Heart left ventricle (tissue), 13 donors: Measurements from ENCODE around the gene ZNF341.

ENCODE experiments used
- CTCF ChIP-seq, 12 donors: fragments of 200-600 bp; sonication (generic) in 4 of 12; IDR thresholded peaks; one replicate each; pipeline versions ENCODE4 v1.5.0 to v1.8.0; 2018 to 2022; ENCODE audit warnings: antibody characterized with exemption in 12 of 12, mild to moderate bottlenecking in 5 of 12
- POLR2A ChIP-seq, 2 donors: fragments of 450-650 bp; IDR thresholded peaks; one replicate each; pipeline ENCODE4 v1.6.1; 2017; ENCODE audit warnings: antibody characterized with exemption in 2 of 2, mild to moderate bottlenecking in 2 of 2, moderate library complexity in 2 of 2
- donor health status: ischemic (EF 13 %, LVEDD 7.1; RV severe dilation, severe dysfunction).
- donor health status: DM: no; HTN: yes; CAD: no.
- donor health status: DM: no; HTN: no; CAD: no.
- donor health status: ischemic (EF 25% LVEDD 6.9; RV normal size, moderate dysfunction).
- donor health status: ischemic (EF 25% LVEDD 5.7; RV mildly dilated, moderate dysfunction).
- donor health status: ischemic (EF 35%, LVEDD 5.7; RV mildly dilated, moderate dysfunction).
- donor health status: nonischemic (EF 11% LVEDD 7.7; RV severe dilation, severe dysfunction).
- donor health status: DM: yes; HTN: yes; CAD: no.
- donor health status: PGD.
- donor health status: ischemic (EF 29% LVEDD 5.4; RV normal size, mild dysfunction).
- donor health status: nonischemic (EF 23%, LVEDD 6.1; RV moderate dilation, normal function).

DNA sequence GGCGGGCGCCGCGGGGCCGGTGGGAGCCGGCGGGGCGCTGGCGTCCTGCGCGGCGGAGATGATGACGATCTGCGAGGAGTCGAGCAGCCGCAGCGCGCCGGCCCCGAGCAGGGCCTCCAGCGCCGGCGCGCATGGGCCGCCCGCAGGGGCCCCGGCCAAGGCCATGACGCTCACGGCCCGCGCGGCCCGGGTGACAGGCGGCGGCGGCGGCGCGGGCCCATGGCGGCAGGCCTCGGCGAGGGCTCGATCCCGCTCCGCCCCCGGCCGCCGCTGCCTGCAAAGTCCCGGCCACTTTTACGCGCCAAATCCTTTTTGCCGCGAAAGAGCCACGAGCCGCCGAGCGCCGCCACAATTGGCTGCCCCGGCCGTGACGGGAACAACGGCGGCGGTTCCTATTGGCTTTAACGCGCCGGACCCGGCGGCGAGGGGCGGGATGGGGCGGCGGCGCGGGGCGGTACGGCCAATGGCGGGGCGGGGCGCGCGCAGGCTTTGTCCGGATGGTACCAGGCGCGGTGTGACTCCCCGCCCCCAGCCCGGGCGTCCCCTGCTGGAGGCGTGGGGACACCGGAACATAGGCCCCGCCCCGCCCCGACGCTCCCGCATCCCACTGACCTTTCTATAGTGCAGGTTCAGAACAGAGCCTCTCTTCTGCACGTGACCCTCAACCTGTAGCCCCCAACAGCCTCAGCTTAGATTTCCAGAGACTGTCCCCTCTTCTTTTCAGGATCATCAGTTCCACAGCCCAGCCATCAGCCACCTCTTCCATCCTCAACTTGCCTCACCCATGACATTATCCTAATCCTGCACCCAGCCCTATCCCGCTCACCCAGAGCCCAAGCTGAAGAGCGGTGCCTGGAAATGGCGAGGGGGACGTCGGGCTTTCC is 45.5 kb upstream of the ZNF341 start, which contains the start of gene E2F1:
- TF ChIP-seq CTCF (IDR thresholded peaks at IDR 0.05) (peak in 10 of 12 donors; percentile 29 to 72 (median 47)), POLR2A (IDR thresholded peaks at IDR 0.05) (peak in 1 of 2 donors; percentile 20)
